Kidney capillary endothelial cell (primary cell): ENCODE data around the gene PTH1R.

Source experiments
- DNase-seq: peaks from one replicate; pipeline ENCODE4 v3.0.0-alpha.2; 2018; ENCODE audit warnings: low spot score

The PTH1R gene

DNA sequence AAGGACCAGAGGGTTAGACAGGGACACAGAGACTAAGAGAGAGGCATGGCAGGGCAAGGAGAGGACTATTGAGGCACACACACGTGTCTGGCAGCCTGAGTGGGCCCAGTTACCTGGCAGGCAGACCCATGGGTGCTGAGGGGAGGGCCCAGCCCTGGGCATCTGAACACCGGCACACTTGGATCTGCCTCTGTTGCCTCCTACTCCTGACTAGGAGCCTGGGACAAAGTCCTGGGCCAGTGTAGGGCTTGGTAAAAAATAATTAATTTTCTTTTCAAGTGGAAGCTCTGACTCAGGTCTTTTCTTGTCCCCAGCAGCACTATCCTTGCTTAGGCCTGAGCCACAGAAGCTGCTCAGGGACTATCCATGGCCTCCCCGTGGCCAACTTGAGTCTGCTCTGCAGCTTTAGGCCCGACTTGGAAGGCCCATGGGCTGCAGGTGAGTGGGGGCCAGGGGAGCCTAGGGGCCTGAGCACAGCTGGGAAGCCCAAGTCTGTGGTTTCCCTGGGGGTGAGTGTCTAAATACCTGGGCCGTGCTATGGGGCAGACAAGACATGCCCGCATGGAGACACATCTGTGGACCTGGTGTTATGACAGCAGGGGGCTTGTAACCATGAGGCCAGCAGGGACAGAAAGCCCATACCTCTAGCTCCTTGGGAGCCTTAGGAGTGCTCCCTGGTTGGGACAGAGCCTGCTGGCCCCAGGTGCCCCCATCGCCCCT is at the start of gene PTH1R:
TSS of gene PTH1R (plus strand) at position 316 of the 720 bp plus-strand sequence. CDS start 5,839 bp downstream, outside the sequence.
- no peak for DNase-seq

- no peak for DNase-seq
These were observed 47.8 kb upstream of the PTH1R start for GRCh38 chr3:46829699-46830208.

DNA sequence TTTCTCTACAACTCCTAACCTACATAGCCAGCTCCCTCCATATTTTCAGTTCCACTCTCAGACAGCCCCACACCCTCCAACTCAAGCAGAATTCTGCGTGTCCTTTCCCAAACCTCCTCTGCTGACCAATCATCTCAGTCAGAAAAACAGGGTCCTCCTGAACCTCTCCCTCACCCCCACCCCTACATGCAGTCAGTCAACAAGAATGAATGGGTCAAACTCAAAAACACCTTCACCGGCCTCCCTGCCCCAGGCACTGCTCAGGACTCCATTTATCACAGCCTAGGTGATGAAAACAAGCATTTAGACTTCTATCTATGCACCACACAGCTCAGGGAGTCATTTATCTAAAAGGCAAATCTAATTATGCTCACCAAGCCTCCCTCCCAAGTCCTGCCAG is 46.7 kb upstream of the PTH1R start:
- DNase-seq, result no peak

GRCh38 chr3:46831316-46831715 is 46.2 kb upstream of the PTH1R start:
- no peak for DNase-seq

DNA sequence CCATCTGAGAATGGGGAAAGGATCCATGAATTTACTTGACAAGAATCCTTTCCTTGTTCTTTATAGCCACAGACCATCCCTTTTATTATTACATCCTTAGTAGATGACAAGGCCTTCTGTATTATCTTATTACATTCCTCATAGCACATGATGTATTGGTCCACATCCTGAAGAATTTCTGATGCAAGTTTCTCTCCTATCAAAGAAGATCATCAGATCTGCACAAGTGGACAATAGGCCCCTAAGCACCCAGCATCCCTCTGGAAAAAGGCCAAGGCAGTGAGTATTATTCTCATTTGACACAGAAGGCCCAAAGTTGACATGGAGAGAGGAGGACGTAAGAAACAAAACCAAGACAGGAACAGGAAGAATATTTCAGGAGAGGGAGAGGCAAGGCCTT is 45.7 kb upstream of the PTH1R start:
- no peak for DNase-seq

GRCh38 chr3:46833346-46834300 is 43.9 kb upstream of the PTH1R start:
- no peak for DNase-seq

DNA sequence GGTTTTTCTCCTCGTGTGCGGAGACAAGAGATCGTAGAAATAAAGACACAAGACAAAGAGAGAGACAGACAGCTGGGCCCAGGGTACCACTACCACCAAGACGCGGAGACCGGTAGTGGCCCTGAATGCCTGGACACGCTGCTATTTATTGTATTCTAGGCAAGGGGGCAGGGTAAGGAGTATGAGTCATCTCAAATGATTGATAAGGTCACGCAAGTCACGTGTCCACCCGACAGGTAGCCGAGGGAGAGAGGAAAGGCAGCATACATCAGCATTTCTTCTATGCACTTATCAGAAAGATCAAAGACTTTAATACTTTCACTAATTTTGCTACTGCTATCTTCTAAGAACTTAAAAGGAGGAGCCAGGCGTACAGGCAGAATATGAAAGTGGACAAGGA is 42.5 kb upstream of the PTH1R start:
- no peak for DNase-seq

GRCh38 chr3:46835491-46835890 is 42.0 kb upstream of the PTH1R start:
- DNase-seq, result no peak

GRCh38 chr3:46838301-46838700 is 39.2 kb upstream of the PTH1R start:
- DNase-seq, result no peak

GRCh38 chr3:46840491-46840890 is 37.0 kb upstream of the PTH1R start:
- DNase-seq, result no peak

DNA sequence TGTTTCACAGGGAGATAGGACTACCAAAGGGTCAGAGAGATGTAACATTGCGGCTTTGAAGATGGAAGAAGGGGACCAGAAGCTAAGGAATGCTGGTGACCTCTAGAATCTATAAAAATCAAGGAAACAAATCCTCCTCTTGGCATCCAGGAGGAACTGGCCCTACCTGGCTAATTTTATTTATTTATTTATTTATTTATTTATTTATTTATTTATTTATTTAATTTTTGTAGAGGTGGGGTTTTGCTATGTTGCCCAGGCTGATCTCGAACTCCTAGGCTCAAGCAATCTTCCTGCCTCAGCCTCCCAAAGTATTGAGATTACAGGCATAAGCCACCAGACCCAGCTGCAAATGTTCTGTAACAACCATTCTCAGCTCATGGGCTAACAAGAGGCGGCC is 34.0 kb upstream of the PTH1R start:
- DNase-seq, result no peak

GRCh38 chr3:46844397-46844796 is 33.1 kb upstream of the PTH1R start:
- no peak for DNase-seq

GRCh38 chr3:46844881-46845312 is 32.6 kb upstream of the PTH1R start:
- no peak for DNase-seq

DNA sequence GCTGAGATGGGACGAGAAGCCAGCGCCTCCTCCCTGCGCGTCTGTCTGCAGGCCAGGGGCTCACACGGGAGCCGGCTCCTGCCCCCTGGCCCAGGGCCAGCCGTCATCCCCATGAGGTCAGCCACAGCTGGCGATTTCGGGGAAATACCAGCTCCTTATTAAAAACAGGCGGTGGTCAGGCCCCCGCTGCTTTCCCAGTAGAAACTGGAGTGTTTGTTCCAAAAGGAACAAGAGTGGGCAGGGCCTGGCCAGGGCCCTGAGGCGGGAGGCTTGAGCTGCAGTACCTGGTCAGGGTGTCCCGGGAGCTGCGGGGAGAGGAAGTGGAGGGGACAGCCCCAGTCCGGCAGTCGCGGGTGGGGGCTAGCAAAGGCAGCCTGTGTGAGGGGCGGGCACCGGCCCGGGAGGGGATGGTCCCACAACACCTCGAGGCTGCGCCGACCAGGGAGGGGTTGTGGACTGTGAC is 32.1 kb upstream of the PTH1R start:
- peak; percentile 8 for DNase-seq

DNA sequence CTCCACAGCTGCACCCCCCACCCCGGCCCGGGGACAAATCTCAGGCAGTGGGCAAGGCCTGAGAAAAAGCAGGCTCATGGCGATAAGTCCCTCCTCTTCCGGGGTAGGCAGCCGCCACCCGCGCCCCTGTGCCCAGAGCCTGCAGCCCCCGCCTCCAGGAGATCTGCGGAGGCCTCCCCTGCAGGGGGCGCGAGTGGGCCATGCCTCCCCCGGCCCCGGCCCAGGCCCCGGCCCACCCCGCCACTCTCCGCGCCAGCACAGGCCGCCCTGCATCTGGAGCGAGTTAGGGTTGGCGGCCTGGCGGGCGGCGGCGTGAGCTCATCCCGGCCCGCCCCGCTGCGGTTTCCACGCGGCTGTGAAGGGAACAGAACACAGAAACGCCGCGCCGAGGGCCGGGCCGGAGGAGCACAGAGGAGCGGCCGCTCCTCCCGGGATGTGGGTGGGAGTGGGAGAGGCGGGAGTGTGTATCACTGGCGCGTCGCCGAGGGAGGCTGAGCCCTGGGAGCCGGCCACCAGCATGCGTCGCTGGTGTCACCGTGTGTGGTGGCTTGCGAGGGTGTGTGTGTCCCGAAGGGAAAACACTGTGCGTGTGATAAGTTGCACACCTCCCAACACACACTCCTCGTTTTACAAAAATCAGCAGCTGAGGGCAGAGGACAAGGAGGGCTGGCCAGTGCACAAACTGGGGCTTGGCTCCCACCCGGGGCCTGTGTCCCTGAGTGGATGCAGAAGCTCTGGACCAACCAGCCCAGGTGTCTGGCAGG is 31.5 kb upstream of the PTH1R start:
- peak; percentile 20 for DNase-seq

DNA sequence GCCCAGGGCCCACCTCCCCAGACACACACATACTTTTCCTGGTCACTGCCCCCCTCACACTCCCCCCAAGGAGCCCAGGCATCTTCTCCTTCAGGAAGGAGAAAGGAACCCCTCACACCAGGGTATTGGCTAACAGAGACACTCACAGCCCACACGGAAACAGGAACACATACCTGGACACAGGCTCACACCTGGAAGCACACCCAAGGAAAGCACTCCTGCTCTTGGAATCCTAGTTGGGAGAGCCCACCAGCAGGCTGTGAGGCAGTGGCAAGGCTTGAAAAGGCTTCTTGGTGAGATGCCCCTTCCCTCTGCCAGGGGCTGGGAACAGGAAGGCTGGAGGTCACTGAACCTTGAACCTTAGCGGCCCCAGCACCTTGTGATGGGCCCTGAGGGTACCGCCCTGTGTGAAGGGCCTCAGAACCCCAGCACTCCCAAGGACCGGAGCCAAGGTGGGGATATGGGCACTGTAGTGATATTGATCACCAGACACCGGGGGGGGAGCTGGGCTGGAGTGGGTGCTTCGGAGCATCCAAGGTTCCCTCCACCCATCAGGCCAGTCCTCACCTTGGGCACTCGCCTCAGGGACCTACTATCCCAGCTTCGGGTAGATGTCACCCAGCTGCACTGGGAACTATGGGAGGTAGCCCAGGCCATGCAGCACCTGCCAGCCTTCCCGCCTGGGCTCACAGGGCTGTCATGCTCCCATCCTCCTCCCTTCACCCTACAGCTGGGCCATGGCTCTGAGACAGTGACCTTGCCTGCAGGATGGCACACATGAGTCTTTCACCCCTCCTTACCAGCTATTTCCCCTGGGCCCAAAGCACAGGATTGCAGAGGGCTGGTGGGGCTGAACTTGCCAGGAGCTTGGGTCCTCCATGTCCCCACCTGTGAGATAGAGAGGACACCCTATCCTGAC is 30.6 kb upstream of the PTH1R start:
- DNase-seq, result no peak

- DNase-seq, result no peak
These were observed 29.8 kb upstream of the PTH1R start for GRCh38 chr3:46847744-46848143.

GRCh38 chr3:46848271-46849044 is 29.1 kb upstream of the PTH1R start:
- peak; percentile 20 for DNase-seq

GRCh38 chr3:46849045-46849631 is 28.4 kb upstream of the PTH1R start:
- no peak for DNase-seq
